ENCODE measurements around the gene SNW1.
"Not testable (repeated sequence)": the region's sequence is repeated elsewhere in the genome, so short reads cannot be mapped to it uniquely, and the experiment has no call there.

SNW1 gene

DNA sequence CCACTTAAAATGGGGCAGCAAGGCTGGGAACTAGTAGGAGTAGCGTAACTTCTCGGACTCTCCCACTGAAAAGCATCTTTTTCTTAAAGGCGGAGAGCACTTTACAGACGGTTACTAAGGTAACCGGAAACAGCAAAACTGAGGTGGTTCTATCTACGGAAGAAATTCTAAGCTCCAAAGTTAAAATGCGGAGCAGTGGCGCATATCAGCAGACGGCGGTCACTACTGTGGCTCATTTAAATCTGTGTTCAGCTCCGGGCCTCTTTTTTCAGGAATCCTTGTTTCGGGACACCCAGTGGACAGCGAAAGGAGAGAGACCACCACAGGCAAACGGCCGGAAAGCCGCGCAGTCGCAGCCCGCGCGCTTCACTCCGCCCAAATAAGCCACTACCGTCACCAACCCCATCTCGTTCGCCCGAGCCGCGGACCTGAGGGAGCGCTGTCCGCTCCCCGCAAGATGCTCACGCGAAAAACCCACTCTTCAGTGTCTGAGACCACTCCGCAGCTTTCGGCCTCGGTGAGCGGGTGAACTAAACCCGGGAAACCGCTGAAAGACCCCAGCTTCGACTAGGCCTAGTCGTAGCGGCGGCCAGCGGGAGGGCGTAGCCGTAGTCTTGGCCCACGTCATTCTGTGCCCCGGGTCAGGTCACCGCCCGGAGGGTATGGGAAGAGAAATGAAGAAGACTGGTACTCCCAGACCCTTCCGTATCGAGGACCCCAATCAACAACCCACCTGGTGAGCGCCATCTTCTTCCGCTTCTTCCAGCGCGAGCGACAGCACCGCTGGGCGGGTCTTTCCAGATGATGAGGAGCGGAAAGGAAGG, at the start of gene SNW1:
TSS of gene SNW1 (minus strand) at position 776 of the 824 bp plus-strand sequence. CDS start at position 747, 29 bp downstream.
- peak; percentile 96 for DNase-seq

DNA sequence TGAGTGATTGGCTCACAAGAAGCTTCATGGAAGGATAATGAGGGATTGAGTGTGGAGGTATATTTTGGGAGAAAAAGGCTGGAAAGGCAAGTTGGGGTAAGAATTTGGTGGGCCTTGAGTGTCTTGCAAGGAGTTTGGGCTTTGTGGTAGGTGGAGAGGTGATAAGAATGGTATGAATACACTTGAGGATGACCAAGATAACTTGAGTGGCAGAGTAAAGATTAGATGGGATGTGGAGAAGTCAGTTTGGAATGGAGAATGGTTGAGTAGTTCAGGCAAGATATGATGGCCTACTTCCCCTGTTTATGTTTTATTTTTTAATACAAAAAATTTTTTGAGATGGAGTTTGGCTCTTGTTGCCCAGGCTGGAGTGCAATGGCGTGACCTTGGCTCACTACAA, 48.1 kb upstream of the SNW1 start:
- DNase-seq: no peak

DNA sequence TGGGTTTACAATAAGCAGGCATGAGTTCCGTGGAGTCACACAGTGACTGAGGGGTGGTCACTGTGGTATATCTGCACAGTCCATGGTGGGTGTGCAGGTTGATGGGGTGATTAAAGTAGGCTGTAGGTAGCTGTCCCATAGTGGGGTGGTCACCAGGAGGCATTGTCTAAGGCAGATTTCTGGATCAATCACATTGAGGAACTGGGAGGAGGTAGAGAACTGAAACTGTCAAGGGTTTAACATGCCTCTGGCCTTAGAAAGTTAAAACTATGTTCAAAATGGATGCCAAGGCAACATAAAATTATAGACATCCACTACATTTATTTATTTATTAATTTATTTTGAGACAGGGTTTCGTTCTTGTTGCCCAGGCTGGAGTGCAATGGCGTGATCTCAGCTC, 47.3 kb upstream of the SNW1 start:
- DNase-seq: no peak

DNA sequence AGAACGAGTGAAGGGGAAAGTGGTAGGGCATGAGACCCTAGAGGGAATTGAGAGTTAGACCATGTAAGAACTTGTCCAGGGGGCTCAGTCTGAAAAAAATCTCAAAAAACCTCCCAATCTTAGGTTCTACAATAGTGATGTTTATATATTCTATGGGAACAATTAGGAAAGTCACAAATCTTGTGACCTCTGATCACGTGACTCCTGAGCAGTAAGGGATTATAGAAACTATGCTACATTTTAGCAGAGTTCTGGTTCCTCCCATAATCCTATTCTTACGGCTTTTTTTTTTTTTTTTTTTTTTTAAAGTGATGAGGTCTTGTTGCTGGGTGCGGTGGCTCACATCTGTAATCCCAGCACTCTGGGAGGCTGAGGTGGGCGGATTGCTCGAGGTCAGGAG, 44.8 kb upstream of the SNW1 start:
- no peak for DNase-seq

GRCh38 chr14:77804592-77804991, 43.6 kb upstream of the SNW1 start:
- no peak for DNase-seq

DNA sequence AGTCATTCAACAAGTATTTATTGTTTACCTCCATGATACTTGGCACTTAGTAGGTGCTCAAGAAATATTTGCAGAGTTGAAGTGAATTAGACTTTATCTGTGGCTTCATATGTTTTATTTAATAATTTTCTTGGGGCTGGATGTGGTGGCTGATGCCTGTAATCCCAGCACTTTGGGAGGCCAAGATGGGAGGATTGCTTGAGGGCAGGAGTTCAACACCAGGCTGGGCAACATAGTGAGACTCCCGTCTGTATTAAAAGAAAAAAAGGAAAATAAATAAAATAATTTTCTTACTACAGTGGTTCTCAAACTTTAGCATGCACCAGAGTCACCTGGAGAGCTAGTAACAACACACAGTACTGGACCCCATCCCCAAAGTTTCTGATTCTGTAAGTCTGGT, 39.9 kb upstream of the SNW1 start:
- no peak for DNase-seq

DNA sequence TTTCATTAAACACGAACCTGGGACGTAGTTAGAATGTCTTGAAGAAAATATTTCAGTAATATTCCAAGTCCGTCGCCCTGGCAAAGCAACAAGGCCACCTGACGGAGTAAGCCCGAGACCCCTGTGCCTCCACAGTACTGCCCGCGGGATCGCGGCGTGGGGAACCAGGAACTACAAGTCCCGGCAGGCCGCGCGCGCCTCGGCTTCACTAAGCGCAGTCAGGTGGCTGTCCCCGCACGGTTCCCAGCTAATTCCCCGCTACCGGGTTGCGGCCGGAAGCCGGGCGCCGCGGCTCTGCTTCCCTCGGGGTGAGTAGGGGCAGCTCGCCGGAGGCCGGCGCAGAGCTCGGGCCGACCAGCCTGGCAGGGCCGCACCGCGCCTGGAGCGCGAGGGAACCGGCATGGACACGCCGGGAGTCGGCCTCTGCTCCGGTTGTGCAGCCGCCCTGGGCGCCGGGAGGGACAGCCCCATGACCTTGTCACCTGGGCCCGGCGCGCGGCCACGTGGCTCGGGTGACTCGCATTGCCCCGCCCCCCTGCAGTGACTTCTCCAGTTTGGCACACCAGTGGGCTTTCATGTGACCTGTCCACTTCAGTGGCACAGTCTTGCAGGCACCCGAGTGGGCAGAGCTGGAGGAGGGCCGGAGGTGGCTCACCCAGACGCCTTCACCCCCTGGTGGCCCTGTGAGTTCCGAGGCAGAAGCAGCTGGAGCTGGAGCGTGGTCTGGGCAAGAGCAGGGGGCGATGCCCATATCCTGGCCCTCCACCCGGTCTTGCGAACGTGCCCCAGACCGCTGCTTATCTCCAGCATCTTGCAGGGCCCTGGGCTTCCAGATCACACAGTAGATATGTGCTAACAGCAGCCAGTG, 39.1 kb upstream of the SNW1 start, which contains the start of gene ADCK1:
TSS of gene ADCK1 (plus strand) at position 247 of the 868 bp plus-strand sequence. CDS start 18,870 bp downstream, outside the sequence.
- peak; percentile 93 for DNase-seq

DNA sequence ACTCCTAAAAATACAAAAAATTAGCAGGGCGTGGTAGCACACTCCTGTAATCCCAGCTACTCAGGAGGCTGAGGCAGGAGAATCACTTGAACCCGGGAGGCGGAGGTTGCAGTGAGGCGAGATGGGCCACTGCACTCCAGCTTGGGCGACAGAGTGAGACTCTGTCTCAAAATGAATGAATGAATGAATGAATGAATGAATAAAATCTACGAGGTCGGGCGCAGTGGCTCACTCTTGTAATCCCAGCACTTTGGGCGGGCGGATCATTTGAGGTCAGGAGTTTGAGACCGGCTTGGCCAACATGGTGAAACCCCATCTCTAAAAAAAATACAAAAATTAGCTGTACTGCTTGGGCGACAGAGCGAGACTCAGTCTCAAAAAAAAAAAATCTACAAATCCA, 38.5 kb upstream of the SNW1 start:
- DNase-seq: not testable (repeated sequence)

DNA sequence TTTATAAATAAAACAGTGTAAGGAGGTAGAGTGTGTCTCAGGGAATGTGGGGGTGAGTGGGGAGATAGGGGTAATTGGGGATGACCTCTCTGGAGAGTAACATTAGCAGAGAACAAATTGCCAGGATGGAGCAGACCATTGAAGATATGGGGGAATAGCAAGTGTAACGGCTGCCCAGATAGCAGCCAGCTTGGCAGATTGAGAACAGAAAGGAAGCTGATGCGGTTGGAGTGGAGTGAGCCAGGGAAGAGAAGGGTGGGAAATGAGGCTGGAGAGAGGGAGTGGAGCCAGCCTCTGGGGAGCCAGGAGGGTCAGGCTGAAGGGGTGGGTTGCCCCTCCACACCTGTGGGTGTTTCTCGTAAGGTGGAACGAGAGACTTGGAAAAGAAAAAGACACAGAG, 33.4 kb upstream of the SNW1 start:
- DNase-seq: no peak

DNA sequence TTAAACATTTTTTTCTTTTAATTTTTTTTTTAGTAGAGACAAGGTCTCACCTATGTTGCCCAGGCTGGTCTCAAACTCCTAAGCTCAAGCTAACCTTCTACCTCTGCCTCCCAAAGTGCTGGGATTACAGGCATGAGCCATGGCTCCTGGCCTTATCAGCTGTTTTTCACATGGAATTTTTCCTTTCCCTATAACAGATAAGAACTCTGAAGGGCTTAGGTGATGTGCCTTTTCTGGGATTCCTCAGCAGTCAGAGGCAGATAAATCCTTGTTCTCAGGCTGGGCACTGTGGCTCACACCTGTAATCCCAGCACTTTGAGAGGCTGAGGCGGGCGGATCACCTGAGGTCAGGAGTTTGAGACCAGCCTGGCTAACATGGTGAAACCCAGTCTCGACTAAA, 32.3 kb upstream of the SNW1 start:
- DNase-seq: not testable (repeated sequence)

GRCh38 chr14:77791225-77791600, 30.3 kb upstream of the SNW1 start:
- DNase-seq: no peak

DNA sequence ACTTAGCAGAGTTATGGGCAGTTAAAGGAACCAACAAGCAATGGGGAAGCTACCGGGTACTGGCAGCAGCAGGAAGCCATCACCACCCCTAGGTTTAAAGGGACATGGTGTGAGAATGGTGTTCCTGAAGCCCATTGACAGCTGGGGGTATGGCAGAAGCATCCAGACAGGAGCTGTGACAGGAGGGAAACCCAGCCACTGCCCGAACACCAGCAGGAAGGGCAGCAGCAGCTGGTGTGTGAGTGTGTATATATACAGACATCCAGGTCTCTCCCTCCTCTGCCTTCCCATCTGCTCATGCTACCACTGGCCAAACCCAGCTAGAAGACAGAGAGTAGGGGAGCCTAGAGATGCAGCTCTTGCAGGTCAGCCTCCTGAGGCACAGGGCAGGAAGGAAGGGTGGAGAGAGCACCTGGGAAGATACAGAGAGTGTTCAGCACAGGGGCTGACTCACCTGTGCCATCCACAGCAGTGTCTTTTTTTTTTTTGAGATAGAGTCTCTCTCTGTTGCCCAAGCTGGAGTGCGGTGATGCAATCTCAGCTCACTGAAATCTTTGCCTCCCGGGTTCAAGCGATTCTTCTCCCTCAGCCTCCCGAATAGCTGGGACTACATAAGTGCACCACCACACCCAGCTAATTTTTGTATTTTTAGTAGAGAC, 29.7 kb upstream of the SNW1 start:
- no peak for DNase-seq

DNA sequence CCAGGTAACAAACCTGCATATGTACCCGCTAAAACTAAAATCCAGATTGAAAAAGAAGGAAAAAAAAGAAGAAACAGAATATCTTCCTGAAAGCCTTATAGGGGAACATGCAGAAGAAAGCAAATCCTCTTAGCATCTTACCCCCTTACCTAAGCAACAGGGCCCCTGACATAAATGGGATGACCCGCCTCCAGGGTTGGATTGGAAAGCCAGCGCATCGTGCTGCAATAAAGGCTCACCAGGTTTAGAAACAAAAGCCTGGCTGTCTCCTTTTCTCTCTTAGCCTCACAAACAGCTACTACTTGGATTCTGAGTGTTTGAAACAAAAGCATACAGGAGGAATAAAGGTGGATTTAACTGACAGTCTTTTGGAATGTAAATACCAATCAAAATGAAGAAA, 25.2 kb upstream of the SNW1 start:
- DNase-seq: no peak

- no peak for DNase-seq
These were observed 21.2 kb upstream of the SNW1 start for GRCh38 chr14:77782202-77782601.

GRCh38 chr14:77773966-77774365, 13.0 kb upstream of the SNW1 start:
- DNase-seq: not testable (repeated sequence)

DNA sequence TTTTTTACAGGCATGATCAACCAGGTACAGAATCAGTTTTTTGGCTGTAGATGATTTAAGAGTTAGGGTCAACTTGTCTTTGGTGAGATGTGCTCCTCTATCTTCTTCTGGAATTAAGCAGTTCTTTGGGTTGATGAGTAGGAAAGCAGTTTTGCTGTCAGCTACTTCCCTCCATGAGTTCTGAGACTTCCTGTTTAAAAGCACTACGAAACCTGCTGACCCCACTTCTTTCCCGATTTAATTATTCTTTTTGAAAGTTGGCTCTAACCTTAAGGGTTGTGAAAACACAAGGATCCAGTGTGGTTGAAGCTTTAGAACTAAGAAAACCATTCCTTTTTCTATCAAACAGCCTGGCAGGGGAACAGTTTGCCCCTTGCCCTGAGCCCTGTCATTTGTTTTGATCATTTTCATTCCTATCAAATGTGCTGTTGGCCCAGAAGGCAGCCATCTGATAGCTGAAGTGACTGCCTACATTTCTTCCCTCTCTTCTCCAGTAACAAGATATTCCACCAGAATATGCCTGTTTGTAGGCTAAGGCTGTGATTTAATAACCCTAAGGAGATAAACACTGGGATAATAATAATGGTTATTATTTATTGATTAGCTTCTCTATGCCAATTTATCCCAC, 7.6 kb upstream of the SNW1 start:
- DNase-seq: not testable (repeated sequence)

DNA sequence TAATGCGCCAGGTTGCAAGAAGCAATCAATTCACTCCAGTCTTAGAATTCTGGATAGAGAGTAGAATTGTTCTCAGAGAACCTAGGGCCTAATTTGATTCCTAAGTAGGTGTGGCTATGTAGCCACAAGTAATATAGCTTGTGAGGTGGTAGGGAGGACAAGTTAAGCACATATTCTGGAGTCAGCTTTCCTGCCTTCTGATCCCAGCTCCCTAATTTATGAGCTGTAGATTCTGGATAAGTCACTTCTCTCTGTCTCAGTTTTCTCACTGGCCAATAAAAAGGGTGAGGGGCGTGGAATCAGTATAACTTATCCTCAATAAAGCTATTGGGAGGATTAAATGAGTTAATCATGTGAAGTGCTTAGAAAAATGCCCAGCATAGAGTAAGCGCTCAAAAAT, 3.0 kb upstream of the SNW1 start:
- no peak for DNase-seq

DNA sequence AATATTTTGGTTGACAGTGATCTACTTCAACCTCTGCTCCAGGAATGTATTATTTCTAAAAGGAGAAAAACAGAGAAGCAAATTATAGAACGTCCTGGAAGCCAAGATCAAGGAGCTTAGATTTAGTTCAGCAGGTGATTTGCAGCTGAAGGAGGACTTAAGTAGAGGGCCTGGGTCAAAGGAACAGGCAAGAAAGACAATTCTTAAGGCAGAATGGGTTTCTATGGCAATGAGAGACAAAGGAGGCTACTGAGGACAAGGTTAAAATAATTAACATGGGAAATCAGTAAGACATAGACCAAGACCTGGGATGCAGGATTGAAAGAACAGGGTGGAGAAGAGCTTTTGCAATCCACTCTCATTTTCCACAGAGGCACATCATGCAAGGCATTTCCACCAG, 2.4 kb upstream of the SNW1 start:
- DNase-seq: no peak

- peak; percentile 63 for DNase-seq
These were observed 412 bp upstream of the SNW1 start for GRCh38 chr14:77761205-77761931.

DNA sequence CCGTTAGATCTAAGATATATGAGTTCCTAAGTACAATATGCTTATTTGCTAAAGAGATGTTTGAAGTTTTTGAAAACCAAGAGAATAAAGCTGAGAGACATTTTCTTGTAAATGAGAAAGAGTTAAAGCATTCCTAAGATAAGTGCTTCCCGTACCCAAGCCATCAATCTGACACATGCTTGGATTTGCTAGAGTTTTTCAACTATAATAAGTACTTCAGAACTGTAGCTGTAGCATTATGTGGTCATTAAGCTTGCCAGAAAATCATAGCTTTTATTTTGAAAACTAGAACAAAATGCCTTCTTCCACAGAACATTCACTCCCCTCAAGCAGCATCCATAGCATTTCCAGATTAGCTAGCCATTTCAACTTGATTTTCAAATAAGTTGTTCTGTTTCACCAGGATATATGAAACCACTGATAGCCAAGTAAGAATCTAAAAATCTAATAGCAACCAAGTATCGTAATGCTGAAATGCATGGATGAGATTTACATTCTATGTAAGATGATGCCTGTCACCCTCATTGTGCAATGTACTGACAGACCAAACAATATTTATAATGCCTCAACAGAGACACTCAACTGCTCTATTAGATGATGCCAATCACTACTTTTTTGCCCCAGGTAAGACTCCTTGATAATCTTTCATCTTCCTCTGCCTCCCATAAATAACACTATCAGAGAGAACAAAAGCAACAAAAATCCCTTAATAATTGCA, 8.0 kb downstream of the SNW1 start:
- no peak for DNase-seq

DNA sequence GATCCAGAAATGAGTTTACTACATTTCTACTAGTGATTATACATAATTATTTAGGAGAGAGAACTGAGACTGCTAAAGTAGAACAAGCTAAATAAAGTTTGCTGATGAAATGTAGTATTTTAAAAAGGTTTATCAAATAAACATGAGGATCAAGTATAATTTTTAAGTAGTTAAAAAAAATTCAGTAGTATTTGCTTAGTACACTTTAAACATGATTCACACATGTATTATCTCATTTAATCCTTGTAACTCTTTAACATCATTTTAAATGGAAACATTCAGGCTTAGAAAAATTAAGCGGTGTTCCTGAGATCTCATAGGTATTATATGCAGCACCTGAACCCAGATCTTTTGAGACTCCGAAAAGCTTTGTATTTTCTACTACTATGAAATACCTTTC, 8.7 kb downstream of the SNW1 start:
- DNase-seq: no peak

GRCh38 chr14:77747425-77747824, 13.5 kb downstream of the SNW1 start:
- DNase-seq: not testable (repeated sequence)

All from islet precursor cell (in vitro differentiated cells).